ENCODE results near the gene PIP5K1B.
"Not testable (repeated sequence)": the region's sequence is repeated elsewhere in the genome, so short reads cannot be mapped to it uniquely, and the experiment has no call there.

The PIP5K1B gene, protein sequence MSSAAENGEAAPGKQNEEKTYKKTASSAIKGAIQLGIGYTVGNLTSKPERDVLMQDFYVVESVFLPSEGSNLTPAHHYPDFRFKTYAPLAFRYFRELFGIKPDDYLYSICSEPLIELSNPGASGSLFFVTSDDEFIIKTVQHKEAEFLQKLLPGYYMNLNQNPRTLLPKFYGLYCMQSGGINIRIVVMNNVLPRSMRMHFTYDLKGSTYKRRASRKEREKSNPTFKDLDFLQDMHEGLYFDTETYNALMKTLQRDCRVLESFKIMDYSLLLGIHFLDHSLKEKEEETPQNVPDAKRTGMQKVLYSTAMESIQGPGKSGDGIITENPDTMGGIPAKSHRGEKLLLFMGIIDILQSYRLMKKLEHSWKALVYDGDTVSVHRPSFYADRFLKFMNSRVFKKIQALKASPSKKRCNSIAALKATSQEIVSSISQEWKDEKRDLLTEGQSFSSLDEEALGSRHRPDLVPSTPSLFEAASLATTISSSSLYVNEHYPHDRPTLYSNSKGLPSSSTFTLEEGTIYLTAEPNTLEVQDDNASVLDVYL

DNA sequence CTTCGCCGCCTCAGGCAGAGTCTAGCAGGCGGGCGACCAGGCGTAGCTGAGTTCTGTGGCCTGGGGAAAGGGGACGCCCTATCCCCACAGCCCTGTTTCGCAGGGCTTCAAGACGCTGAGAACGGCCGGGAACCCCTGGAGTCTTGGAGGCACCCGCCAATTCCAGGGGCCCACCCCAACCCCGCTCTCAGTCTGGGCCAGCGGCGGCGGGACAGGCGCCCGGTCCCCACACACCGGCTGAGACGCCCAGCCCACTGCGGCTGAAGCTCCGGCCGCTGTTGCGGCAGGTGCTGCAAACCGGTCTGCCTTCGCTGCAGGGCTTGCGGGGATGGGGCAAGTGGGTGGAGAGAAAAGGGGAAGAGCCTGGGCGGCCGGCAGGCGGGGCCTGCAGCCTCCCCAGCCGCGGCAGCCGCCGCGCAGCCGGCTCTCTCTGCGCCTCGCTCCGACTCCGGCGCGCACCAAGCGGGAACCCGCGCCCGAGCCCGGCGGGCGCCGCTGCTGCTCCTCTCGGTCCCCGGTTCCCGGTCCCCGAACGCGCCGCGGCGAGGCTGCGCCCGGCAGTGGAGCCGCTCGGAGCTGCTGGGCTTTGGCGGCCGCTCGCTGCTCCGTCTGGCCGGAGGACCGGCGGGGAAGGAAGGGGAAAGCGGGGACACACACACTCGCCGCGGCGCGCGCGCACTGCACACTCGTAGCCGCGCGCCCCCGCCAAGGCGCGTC lies at the start of gene PIP5K1B:
Gene PIP5K1B (plus strand): TSS at position 427 of the 717 bp plus-strand sequence. CDS start 117,375 bp downstream, outside the sequence.
- DNase-seq (ENCODE audit: low read depth) = no peak

DNA sequence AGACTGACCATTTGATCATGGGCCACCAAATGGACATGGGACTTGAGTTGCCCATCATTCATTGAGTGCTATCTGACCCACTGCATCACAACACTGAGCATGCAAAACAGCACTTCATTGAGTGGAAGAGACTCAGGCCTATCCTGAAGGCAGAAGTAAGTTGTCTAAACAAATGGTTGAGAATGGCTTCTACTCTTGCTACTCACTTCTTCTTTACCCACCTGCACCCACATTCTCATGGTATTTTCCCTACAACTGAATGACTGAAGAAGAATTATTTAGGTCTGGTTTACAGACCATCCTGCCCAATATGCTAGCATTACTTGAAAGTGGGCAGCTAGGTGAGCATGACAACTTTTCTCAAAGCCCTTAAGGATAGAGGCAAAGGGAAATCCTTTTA lies 41.0 kb upstream of the PIP5K1B start:
- DNase-seq (ENCODE audit: low read depth) = no peak

DNA sequence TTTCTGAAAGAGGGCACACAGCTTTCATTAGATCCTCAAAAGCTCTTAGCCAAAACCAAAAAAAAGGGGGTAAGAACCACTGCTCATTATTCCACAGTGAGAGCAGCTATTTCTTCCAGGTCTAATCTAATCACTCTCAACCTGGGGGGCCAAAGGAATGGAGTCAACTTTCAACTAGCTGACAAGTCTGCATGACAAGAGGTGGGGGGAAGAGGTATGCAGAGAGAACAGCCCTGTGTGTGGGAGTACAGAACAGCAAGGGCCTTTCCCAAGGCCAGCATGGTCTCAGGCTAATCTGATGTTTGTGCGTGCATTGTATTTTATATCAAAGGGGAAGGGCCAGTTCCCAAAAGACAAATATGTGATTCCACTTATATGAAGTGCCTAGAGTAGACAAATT lies 36.9 kb upstream of the PIP5K1B start:
- no peak for DNase-seq (ENCODE audit: low read depth)

DNA sequence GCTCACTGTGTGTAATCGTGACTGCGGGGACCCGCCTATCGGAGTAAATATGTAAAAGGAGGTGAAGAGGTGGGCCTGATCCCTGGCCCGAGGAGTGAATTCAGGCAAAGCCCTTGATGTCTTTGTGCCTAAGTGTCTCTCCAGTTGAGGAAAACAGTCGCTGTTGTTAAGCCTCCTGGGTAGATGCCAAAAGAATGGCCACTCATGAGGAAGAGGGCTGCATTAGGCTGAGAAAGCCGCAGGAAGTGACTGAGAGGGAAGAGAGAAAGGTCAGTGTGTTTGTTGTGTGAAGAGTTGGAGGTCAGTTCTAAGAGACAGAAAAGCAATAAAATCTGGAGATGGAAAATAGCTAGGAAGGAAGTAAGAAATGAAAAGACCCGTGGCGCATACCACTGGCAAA lies 35.8 kb upstream of the PIP5K1B start:
- no peak for DNase-seq (ENCODE audit: low read depth)

DNA sequence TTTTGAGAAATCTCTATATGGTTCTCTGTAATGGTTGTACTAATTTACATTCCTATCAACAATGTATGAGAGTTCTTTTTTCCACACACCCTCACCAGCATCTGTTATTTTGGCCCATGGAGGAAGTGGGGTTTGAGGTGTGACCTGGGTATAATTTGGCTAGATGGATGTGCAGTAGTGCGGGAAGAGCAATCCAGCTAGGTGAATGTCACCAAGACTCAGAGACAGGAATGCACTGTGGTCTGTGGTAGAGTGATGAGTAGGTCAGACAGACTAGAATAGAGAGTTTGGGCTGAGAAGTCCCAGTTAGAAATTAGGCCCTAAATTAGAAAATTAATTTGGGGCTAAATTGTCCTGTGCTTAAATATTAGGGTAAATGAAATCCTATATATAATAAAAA lies 32.8 kb upstream of the PIP5K1B start:
- DNase-seq (ENCODE audit: low read depth) = no peak

DNA sequence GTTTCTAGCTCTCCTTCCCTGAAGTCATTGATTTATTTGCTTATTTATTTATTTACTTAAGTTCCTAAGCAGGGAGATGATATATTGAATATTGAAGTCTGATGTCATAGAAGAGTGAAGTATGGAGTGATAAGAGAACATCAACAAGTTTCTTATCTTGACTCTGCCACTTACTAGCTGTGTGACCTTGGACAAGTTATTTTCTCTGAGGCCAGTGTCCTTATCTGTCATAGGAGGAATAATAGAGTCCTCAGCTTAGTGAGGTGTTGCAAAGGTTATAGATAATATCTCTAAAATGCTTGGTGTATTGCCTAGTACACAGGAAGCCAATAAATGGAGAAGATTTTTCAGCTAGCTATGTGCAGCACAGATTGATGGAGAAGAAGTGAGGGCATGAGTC lies 32.4 kb upstream of the PIP5K1B start:
- DNase-seq (ENCODE audit: low read depth) = no peak

DNA sequence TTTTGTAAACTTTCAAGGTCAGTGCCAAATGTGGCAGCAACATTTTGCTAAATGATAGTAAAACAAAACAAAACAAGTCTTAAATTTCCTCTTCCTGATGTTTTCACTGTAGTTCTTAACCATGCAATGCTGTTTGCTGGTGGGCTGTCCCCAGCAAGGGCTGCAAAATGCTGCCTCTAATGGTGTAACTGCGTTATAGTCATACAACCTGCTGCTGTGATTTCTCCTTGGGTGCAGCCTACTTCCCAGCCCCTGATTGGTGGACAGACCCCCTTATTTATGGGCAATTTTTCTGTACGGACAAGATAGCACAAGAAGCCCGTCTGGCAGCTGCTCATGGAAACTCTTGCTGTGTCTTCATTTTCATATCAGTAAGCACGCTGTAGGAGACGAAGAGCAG lies 26.6 kb upstream of the PIP5K1B start:
- no peak for DNase-seq (ENCODE audit: low read depth)

DNA sequence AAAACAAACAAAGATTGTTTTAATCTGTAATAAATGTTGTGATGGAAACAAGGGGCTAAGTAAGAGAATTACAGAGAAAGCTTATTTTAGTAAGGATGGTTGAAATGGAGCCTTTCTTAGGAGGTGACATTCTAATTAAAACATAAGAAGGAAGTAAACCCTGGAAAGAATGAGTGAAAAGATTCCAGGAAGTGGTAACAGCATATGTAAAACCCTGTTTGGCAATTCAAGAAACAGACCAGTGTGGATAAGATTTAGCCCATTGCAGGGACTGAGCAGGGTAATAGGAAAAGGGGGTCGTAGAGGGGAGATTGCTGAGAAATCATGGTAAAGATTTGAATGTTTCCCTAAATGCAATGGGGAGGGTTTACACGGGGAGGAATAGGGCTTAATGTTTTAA lies 21.6 kb upstream of the PIP5K1B start:
- DNase-seq (ENCODE audit: low read depth) = no peak

DNA sequence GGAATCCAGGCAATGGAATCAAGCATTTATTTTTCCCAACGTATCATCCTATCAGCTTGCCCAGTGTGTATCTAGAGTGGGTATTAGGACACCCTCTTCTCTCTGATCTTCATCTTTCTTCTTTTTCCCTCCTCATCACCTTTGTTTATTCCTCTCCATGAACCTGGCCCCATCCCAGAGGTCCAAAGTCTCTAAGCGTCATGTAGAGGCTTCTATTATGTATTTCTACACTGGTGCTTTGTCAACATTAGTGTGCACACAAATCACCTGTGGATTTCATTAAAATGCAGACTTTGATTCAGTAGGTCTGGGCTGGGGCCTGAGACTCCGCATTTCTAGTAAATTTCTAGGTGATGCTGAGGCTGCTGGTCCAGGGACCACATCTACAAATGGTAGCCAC lies 19.8 kb upstream of the PIP5K1B start:
- DNase-seq (ENCODE audit: low read depth) = no peak

DNA sequence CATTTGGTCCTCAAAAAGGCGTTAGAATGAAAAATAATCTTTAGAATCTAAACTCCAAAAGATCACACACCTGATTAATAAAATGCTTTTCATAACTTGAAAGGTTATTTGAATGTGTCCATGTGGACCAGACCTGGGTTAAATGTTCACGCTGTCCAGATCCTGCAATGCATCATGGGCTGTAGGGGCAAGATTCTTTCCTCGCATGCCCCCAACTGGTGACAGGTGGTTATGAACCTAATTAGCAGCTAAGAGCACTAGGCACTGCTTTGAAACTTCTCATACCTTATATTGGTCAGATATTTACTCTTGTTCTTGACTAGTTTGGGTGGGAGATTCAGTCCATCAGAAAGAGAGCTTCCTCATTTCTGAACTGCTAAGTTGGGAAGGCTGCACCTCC lies 19.3 kb upstream of the PIP5K1B start:
- DNase-seq (ENCODE audit: low read depth) = no peak

DNA sequence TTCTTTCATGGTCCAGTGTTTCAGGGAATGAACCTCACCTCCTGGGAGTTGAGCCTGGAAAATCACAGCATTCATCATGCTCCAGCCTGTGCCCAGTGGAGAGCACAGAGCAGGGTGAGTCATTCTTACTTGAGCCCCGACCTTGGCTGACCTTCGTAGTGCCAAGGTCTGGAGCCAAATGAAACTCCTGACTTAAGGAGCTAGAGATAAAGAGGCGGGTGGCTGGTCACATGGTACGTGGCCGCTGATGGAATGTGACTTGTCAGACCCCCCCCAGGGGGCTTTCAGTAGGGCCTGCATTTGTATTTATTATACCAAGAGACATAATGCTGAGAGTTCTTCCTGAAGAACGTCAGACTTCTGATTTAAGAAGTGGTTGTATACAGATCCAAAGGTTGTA lies 15.0 kb upstream of the PIP5K1B start:
- DNase-seq (ENCODE audit: low read depth) = no peak

DNA sequence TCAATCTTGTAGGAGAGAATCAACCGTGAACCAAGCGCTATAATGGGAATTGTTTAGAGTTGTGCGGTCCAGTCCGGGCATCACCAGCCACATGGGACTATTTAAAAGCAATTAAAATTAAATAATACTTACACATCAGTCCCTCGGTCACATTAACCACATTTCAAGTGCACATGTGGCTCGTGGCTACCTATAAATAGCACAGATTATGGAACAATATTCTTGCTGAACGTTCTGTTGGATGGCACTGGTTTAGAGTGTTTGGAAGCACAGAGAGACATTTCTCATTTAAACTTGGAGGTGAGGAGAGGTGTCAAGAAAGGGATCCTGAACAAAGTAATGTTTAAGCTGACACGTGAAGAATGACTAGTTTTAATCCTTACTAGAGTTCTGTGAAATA lies 12.5 kb upstream of the PIP5K1B start:
- no peak for DNase-seq (ENCODE audit: low read depth)

DNA sequence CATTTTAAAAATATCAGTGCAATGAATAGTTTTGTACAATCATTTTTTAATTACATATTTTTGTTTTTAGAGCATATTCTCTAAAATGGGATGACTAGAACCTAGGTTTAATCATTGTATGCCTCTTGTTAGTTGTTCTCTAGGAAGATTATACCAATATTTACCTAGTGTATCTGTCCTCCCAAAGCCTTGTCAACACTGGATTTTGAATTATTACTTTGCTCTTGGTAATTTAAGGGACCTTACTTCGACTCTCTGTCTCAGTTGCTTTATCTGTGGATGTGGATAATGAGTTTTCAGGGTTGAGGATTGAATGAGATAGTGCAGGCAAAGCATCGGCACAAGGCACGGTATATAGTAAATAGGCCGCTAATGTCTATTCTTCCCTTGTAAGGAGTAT lies 10.9 kb upstream of the PIP5K1B start:
- no peak for DNase-seq (ENCODE audit: low read depth)

DNA sequence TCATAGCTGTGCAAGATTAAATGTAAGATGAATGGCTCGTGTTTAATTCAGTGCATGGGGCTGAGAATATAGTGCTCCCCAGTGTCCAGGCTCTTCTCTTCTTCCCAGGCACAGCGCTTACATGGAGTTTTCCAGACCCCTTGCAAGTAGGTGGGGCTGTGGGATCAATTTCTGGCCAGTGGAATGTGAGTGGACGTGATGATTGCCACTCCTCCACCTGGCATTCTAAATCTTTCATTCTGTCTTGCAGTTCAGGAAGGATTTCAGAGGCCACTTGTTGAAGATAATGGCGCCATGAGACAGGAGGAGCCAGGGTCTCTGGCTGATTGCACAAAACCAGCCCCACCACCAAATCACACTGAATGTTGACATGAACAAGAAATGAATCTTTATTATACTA lies 7.2 kb upstream of the PIP5K1B start:
- DNase-seq (ENCODE audit: low read depth) = no peak

DNA sequence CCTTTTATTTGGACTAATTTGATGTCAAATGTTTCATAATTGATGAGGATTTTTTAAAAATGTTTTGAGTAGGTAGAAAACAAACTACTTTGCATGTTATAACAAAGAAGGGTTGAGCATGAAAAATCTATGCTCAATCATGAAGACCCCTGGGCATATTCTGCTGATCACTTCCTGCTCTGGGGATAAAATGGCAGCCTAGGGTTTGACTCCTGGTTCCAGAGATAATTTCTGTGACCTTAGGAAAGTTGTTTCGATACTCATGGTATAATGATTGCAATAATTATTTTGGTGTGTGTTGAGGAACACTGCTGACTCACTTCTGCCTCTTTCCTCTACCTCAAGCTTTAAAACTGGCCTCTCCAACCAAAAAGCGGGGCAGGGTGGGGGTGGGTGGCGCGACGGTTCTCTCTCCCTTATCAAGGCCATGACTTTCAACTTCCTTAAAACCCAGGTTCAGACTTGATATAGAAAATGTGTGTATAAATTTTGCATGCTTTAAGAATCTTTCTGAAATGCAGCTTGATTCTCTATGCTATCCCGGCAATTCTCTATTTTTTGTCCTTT lies 6.0 kb upstream of the PIP5K1B start:
- DNase-seq (ENCODE audit: low read depth) = no peak

DNA sequence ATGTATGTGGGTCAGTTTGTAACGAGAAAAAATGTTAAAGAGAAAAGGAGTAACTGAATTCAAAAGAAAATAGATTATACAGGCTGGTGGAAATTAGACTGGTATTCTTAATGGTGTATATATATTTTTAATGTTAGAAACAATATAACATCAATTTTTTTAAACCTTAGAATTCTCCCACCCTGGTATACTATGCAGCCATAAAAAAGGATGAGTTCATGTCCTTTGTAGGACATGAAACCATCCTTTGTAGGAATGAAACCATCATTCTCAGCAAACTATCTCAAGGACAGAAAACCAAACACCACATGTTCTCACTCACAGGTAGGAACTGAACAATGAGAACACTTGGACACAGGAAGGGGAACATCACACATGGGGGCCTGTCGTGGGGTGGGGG lies 5.4 kb upstream of the PIP5K1B start:
- DNase-seq (ENCODE audit: low read depth) = not testable (repeated sequence)

DNA sequence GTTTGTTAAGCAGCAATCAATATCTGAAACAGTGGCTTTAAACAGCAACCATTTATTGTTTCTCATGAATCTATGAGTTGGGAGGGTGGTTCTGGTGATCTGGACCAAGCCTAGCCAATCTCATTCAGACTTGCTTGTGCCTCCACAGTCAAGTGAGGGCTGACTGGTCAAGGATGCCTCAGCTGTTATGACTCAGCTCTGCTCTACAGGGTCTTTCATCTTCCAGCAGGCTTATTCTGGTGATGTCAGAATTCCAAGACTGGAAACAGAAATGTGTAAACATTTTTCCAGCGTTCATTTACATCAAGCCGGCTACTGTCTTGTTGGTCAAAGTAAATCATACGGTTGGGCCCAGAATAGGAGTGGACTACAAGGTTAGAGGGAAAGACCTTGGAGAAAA lies 2.5 kb upstream of the PIP5K1B start:
- DNase-seq (ENCODE audit: low read depth) = no peak

DNA sequence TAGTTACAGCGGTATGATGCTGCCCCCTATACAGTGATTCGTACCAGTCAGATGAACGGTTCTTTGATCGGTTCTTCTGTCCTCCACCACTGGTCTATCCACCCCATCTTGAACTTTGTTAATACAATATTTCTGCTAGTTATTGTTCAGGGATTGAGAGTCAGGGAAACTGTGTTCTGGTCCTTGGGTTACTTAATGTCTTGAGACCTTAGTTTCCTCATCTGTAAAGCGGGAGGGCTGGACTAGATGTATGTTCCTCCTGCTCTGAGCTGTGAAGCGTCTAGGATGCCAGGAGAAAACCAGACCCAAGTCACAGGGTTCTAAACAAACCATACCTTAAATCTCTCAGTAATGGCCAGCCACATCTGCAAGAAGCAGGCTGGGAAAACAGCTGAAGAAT lies 1.4 kb upstream of the PIP5K1B start:
- DNase-seq (ENCODE audit: low read depth) = no peak

DNA sequence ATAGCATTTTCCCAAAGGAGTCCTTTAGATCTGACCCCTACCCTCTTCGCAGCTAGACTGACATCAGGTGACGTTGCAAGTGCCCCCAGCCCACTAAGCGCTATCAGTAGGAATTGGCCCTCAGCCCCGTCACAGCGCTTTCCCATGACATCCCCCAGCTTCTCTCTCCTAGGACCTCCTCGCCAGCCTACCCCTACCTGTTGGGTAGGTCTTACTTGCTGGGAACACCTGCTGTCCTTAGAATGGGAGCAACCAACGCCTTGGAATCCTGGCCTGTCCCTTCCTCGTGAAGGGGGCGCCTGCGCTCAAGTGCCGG lies 584 bp upstream of the PIP5K1B start:
- DNase-seq (ENCODE audit: low read depth) = no peak

DNA sequence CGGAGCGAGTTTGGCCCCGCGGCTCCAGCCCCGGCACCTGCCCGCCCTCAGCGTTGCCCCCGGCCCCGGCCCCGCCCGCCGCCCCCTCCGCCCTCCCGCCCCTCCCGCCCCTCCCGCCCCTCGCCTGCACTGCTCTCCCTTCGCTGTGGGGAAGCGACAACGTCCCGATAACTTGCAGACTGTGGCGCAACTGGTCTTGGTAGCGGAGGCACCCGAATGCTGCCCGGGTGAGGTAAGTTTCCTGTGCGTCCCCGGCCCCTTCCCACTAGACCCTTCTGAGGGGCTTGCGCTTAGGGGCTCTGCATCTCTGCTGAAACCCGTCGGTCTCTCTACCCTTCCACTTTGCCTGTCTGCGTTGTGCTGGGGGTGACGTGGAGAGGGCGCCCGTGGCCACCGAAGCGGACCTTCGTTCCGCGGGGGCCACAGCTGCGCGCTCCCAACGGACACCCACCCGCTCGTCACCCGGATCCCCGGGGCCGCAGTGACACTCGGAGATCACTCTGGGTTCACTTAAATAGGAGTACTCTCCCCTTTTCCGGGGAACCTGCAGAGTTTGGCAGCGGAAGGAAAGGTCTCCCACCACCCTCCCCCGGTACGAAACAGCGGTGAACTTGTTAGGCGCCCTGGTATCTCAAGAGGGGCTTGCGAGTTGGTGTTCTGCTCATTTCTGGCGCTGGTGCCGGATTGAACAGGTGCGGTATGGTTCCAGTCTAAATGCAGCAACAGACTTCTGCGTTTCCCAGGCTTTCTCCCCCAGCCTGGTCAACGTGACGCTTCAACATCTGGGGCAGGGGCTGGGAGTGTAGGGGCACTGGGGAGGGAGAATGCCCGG lies 707 bp downstream of the PIP5K1B start:
- DNase-seq (ENCODE audit: low read depth) = no peak

DNA sequence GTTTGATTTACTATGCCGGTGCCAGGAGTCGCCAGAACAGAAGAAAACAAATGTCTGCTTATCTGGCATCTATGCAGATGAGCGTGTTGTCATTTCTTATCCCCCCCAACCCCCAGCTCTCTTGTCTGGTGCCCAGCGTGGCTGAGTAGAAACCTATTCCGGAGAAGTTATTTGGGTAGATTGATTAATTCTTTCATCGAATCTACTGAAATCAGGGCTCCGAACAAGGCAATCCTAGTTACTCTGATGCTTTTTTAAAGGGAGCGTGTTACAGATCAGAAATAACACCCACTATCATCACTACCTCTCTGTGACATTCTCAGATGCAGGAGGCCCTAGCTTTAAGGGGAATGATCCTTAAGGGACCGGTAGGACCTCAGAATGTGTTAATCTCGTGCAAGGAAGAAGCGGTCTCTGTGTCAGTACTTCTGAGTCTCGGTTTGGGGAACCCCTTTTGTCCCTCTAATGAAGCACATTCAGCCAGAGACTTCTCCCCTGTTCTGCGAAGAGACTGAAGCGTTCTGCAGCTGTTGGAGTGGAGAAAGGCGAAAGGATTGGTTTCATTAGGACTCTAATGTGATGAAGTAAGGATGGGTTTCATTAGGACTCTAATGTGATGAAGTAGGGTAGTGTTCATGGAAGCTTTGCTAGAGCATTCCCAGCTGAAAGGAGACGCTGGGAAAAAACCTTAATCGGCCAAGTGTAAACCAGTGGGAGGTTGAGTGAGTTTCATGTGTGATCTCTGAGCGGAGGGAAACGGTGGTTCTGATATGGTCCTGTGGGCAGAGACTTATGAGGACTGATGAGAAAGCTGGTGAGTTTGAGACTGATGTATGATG lies 1.5 kb downstream of the PIP5K1B start:
- no peak for DNase-seq (ENCODE audit: low read depth)

All from GM04503 (cell line).